ENCODE results near the gene TRERF1.

The TRERF1 gene

GRCh38 chr6:42393339-42393738, 58.4 kb downstream of the TRERF1 start:
- no peak for DNase-seq

GRCh38 chr6:42392833-42393232, 58.9 kb downstream of the TRERF1 start:
- DNase-seq, result no peak

- no peak for DNase-seq
Observed at GRCh38 chr6:42391441-42391840, 60.3 kb downstream of the TRERF1 start.

GRCh38 chr6:42390228-42390934, 61.3 kb downstream of the TRERF1 start:
- peak; percentile 57 to 59 for DNase-seq

- DNase-seq, result no peak
Observed at GRCh38 chr6:42389736-42390135, 62.0 kb downstream of the TRERF1 start.

- no peak for DNase-seq
Observed at GRCh38 chr6:42388046-42388445, 63.7 kb downstream of the TRERF1 start.

GRCh38 chr6:42387336-42387735, 64.4 kb downstream of the TRERF1 start:
- no peak for DNase-seq

GRCh38 chr6:42385339-42385738, 66.4 kb downstream of the TRERF1 start:
- DNase-seq, result no peak

GRCh38 chr6:42383421-42384205, 68.1 kb downstream of the TRERF1 start:
- DNase-seq, result no peak

GRCh38 chr6:42381850-42382249, 69.9 kb downstream of the TRERF1 start:
- no peak for DNase-seq

GRCh38 chr6:42380228-42380979, 71.3 kb downstream of the TRERF1 start:
- no peak for DNase-seq

- no peak for DNase-seq
Observed at GRCh38 chr6:42378536-42378935, 73.2 kb downstream of the TRERF1 start.

GRCh38 chr6:42378125-42378524, 73.6 kb downstream of the TRERF1 start:
- DNase-seq, result no peak

GRCh38 chr6:42375007-42375635, 76.6 kb downstream of the TRERF1 start:
- no peak for DNase-seq

GRCh38 chr6:42374018-42374669, 77.6 kb downstream of the TRERF1 start:
- no peak for DNase-seq

- DNase-seq, result no peak
Observed at GRCh38 chr6:42372699-42373098, 79.0 kb downstream of the TRERF1 start.

GRCh38 chr6:42370323-42370985, 81.3 kb downstream of the TRERF1 start:
- DNase-seq, result no peak

- no peak for DNase-seq
Observed at GRCh38 chr6:42369568-42369967, 82.2 kb downstream of the TRERF1 start.

- peak in 1 of 2 donors; percentile 48 for DNase-seq
Observed at GRCh38 chr6:42368181-42368580, 83.5 kb downstream of the TRERF1 start.

GRCh38 chr6:42367353-42368011, 84.2 kb downstream of the TRERF1 start:
- no peak for DNase-seq

- DNase-seq, result no peak
Observed at GRCh38 chr6:42366999-42367352, 84.8 kb downstream of the TRERF1 start.
